GM18526 (cell line): ENCODE results near the gene ICA1.

ENCODE experiments used
- POLR2A ChIP-seq: IDR thresholded peaks from 3 replicates; pipeline ENCODE4 v1.6.1; 2011; ENCODE audit not compliant: insufficient read length; ENCODE audit errors: extremely low read depth

Gene ICA1

DNA sequence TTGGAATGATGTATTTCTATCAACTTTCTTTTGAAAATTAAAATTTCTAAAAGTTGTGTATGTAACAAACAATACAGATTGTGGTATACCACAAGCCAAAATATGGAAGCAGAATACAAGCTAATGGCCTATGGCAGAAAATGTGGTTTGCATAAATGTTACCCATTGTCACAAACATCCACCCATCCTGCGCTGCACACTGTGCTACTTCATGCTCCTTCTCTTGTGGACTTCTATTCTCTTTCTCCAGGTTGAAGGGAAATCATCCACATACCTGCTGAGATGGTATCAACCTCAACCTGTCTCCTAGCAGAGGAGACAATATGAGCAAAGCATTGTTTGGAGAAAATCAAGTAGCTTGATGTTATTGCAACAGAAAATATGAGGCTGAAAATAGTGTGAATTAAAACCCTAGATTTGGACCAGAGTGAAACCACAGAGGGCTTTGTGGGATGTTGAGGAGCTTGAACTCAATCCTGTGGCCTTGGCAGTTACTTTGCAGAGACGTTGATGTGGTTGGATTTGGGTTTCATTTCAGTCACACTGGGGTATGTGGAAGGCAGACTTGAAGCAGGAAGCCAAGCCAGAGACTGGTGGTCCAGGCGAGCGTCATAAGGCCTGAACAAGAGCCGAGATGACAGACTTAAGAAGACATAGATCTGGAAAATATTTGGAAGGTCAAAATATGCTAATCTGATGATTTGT is 63.8 kb downstream of the ICA1 start:
- no peak for TF ChIP-seq POLR2A

DNA sequence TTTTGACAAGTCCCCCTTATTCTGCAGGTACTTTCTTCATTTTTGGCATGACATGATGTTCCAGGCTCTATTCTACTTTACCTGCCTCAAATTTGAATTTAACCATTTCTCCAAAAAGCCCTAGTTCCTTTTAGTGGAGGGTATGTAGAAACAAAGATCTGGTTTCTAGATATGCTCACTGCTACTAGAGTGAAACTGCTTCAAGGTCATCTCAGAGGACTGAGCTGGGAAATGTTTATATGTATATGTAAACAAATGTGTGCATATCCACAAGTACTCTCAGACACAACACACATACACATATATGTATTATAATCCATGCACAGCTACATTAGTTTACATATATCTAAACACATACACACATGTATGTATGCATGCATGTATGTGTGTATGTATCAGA is 69.1 kb downstream of the ICA1 start:
- TF ChIP-seq POLR2A: no peak

DNA sequence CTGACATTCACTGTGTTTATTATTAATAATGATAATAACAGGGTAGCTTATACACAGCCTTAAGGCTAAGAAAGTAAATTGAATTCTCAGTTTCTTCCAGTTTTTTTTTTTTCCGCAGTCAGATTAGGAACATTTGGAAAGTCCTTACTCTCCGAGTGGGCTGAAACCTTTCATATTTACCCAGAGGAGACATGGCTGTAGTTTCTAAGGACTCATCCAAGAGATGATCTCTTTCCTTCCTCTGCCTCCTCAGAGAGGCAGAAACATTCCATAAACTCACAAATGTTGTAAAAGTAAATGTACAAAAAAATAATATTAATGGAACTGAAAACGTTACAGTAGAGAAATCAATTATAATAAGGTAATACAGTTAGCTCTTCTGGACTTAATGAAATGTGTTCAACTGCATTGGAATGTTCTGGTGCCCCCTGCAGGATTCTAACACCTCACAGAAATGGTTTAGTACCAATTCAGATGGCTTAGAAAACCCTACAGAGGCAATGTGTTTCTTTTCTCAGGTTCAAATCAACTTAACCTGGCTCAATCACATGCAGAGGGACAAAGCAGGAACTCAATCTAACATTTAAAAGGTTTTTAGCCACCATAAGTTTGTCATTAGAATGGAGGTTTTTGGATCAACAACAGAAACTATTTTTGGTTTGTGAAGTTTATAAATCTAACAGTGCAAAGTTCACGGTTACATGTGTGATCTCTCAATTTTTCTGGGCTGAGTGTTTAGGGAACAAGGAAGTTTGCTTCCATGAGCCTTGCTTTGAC is 71.7 kb downstream of the ICA1 start:
- no peak for TF ChIP-seq POLR2A

DNA sequence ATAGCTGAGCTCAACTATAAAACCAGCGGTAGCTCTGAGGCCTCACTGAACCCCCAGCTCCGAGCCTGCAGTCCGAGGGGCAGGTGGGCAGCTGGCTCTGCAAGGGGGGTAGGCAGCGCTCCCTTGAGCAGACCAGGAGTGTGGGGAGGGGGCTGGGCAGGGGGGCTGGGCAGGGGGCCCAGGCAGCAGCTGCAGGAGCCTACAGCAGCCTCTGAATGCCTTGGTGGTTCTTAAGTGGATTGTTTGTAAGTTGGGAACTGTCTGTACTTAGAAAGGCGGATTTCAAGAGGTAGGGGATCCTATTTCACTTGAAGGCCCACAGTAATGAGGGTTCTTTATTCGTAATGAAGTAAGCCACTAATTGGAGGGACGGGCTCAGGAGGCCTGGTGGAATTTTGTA is 72.3 kb downstream of the ICA1 start:
- TF ChIP-seq POLR2A: no peak

DNA sequence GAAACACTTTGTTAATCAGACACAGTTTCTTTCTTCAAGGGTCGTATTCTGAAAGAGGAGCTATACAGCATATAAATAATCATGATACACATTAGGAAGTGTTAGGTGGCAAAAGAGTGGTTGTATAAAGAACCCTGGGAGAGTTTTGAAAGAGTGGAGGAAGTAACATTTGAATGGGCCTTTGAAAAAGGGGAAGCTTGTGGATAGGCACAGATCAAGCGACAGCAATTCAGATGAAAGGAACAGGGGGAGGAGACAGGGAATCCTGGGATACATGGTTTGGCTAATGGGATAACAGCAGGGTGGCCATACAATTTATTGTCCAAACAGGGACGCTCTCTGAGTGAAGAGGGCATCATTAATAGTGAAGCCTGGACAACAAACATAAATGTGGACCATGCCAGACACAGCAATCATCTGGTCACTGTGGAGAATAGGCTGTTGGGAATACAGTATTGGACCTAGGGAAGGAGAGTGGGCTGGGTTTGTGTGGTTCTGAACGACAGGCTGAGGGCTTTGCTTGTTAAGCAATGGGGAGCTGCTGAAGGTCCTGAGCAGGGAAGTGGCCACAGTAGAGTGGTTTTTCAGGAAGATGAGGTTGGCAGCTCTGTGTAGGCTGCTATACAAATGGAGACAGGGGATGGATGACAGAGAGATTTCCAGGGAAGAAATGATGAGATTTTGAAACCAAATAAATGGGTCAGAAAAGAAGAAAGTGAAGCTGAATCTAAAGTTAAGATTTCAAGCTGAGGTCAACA is 75.9 kb downstream of the ICA1 start:
- no peak for TF ChIP-seq POLR2A

DNA sequence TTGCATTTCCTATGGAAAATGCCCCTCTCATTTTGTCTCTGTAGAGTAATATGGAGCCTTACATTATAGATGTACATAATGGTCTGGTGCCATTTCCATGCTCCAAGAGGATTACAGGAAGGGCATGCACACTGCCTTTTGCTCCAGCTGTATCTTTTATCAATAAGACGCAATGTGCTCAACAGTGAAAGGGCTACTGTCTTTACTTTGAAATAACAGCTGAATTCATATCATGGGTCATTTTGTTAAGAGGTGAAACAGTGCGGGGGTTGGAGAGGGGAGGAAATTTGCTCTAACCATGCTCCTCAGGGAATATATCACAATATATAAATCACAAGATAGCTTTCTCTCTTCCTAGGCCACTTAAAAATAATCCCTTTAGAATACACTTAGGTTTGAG is 77.7 kb downstream of the ICA1 start:
- no peak for TF ChIP-seq POLR2A

DNA sequence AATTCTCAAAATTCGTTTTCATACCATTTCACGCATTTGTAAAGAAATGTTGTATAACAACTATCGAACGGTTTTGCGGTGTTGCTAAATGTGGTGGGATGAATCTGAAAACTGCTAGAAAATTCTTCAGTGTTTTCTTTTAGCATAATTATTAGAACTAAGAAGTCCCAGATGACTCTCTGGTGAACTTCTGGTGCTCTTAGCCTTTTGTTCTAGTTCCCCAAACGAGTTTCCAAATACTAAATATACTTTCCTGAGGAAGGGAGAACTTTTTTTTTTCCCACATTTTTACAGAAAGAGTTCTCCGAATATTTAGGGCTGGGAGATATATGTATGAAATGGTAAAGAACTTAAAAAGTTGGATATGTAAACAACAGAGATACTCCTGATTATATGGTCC is 82.5 kb downstream of the ICA1 start:
- no peak for TF ChIP-seq POLR2A

DNA sequence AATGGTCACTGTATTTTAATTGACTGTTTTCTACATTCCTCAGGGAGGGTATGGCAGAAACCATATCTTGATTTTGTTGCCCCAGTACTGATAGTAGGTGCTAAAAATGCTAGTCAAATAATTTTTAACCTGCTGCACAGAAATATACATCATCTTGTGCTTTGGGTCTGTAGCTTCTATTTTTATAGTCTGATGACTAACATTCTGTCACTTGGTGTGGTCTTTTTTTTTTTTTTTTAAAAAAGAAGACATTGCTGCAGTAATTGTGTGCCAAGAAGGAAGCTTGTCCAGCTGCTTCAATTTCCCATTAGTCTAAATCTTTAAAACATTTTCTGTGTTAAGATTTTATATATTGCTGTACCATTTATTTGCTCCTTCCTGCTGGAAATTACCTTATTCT is 83.6 kb downstream of the ICA1 start:
- TF ChIP-seq POLR2A: no peak

DNA sequence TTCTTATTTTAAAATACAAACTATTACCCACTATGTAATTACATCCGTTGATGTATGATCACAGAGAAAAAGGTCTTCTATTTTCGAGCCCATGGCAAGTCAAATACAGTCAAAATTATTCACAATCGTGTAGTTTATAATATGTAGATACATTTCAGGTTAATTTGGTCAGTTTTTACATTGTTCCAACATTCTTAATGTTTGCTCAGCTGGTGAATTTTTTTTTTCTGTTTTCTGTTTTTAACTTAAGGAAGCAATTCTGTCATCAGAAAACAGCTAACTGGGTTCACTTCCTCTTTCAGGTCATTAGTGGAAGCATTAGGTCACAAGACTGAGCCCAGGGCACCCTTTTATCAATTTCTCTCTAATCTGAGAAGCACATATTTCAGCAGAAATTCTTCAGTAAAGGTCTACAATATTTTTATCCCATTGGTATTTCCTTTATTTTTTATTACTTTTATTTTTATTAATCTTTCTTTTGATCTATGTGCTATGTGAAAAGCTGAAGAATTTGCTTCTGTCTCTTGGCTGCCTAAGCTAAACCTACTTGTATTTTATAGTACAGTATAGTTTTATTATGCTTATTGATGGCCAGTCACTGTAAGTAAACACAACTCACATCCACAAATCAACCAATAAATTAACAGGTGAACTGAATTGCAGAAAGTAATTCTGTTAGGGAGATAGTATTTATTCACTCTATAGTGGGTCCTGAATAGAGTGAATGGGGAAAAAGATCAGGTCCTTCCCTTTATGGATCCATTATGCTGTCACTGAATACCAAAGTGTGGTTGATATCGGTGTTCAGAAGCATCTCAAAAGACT is 84.6 kb downstream of the ICA1 start:
- no peak for TF ChIP-seq POLR2A

DNA sequence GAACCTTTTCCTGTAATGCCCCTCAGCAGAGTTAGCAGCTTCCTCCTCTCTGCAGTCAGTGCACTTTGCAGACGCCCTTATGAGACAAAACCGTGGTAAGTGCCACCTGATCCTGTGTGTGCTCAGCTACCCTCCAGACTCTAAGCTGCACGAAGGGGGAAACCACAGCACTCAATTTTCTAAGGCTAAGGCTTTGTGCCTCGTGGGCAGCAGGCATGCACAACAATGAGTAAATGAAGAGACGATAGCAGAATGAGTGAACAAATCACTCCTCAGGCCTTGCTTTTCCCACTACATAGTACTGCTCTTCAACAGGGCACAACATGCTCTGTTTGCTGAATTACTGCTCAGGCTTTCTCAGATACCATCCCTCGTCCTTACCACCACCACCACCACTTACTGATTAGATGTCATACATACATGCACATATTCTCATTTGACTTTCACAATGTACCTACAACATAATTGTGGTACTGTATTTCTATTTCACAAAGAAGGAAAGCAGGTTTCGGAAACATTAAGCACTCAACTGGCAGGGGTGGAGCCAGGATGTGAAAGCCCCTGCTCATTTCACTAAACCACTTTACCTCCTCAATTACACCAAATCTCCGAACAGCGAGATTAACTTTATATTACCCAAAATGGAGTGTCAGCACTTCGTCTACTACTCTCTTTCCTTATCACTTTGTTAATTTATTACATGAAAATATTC is 85.4 kb downstream of the ICA1 start:
- TF ChIP-seq POLR2A: peak; percentile 11

DNA sequence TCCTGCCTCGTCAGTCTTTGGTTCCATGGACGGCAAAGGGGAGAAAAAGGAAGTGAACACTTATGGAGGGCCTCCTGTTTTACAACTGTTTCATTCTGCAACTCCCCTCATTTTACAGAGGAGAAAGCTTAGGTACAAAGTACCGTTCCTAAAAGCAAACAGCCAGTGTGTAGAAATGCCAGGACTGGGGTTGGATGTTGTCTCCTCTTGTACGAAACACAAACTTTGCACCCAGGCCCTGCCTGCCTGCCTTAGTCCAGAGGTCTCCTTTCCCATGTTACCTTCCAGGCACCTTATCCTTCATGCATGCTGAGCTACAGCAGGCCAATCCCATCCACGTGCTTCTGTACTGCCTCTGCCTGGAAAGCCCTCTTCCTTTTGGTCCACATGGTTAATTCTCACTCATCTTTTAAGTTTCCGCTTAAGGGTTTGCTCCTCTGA is 86.0 kb downstream of the ICA1 start:
- no peak for TF ChIP-seq POLR2A

DNA sequence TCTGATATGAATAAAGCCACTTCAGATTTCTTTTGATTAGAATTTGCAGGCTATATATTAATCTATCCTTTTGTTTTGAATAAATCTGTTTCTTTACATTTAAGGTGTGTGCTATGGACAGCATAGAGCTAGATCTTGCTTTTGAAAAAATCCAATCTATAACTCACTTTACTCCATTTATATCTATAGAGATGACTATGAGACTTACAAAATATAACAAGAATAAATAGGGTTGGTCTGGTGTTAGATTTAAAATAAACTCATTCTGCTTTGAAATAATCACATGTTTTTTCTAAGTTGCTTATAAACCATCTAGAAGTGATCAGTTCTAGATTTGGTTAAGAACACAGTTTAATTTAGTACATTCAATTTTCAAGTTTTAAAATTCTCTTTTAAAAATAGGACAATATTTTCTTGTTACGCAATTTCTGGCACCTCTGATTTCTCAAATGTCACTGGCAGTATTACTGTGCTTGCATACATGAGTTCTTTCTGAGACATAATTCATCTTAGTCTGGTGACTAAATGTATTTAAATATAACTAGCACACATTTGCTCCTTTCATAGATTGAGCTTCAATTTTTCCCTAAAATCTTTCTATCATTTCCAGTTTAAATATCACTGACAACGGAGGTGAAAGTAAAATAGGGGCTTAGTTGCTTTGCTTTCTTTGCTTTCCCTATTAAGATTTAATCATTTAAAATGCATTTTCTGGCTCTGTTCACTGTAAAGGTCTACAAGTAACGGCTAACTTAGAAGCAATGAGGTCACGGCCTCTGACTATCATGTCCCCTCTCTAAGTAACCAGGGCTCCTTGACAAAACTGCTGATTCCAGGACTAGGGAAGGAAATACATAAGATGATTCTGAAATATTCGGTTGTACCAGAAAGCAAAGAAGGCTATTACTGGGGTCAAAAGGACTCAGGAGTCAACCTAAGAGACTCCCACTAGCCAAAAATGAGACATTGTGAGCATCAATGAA is 89.3 kb downstream of the ICA1 start:
- TF ChIP-seq POLR2A: no peak

DNA sequence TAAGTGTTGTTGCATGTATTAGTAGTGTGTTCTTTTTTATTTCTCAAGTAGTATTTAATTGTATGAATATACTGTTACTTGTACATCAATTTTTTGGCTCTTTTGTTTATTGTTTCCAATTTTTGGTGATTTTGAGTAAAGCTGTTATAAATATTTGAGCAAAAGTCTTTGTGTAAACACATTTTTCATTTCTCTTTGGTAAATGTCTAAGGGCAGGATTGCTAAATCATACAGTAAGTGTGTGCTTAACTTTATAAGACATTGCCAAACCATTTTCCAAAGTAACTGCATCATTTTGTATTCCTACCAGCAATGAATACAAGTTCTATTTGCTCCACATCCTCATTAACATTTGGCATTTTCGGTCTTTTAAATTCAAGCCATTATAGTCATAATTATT is 92.8 kb downstream of the ICA1 start:
- no peak for TF ChIP-seq POLR2A
